GM10248 (cell line): ENCODE results near the gene DEPDC1B.
A peak's percentile ranks its signal among the peaks of the same experiment; 100 is the strongest.

Experiments
- CTCF ChIA-PET: fragments of 300-600 bp; sonication (Branson Sonifier 250); formaldehyde crosslinking; extraction: SDS; loops from one replicate; lab custom pipeline; 2021; ENCODE audit warnings: antibody characterized with exemption; lab: Yijun Ruan, JAX
- POLR2A ChIA-PET: fragments of 350-650 bp; sonication (Branson Sonifier 250); formaldehyde crosslinking; extraction: SDS; loops from one replicate; lab custom pipeline; 2020; ENCODE audit warnings: antibody characterized with exemption; lab: Yijun Ruan, JAX
- DNase-seq: peaks from one replicate; pipeline ENCODE4 v3.0.0; 2012; ENCODE audit errors: extremely low spot score
- TF ChIP-seq, protein P1 (sequence below): IDR thresholded peaks from 2 replicates; pipeline ENCODE4 v1.5.1; 2012; ENCODE audit warnings: mild to moderate bottlenecking, low read depth; ENCODE audit errors: extremely low read depth, missing control alignments, control extremely low read depth

Gene DEPDC1B

DNA sequence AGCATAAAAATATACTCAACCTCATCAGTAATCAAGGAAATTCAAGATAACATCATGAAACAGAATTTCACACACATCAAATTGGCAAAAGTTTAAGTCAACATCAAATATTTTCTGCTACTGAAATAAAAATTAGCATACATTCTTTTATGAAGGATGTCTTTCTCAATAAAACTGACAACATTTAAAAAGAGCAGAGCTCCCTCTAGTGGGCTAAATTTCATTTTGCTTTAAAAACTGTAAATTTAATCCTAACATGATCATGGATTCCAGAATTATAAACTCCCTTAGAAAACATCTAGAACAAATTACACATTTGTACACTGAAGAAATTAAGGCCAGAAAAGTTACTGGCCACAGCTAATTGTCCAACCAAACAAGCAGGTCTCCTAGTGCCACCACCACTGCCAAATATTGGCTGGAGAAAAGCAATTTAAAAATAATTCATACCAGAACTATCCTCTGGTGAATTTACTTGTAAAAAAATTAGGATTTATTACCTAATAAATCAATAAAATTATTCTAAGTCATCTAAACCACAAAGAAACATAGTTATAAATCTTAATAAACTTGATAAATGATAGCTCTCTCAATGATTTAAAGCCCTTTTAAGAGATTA, 31.2 kb downstream of the DEPDC1B start:
- CTCF ChIA-PET: interaction anchor here (0.8 to 3.7 kb wide), 29 partner anchors 10 to 873 kb away, joined by 3 to 57 read pairs (median 4); partner anchors contain the start of gene DEPDC1B
- peak; percentile 23 for DNase-seq
- POLR2A ChIA-PET: no interaction called here
- TF ChIP-seq, protein P1, sequence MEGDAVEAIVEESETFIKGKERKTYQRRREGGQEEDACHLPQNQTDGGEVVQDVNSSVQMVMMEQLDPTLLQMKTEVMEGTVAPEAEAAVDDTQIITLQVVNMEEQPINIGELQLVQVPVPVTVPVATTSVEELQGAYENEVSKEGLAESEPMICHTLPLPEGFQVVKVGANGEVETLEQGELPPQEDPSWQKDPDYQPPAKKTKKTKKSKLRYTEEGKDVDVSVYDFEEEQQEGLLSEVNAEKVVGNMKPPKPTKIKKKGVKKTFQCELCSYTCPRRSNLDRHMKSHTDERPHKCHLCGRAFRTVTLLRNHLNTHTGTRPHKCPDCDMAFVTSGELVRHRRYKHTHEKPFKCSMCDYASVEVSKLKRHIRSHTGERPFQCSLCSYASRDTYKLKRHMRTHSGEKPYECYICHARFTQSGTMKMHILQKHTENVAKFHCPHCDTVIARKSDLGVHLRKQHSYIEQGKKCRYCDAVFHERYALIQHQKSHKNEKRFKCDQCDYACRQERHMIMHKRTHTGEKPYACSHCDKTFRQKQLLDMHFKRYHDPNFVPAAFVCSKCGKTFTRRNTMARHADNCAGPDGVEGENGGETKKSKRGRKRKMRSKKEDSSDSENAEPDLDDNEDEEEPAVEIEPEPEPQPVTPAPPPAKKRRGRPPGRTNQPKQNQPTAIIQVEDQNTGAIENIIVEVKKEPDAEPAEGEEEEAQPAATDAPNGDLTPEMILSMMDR: peak; percentile 47

DNA sequence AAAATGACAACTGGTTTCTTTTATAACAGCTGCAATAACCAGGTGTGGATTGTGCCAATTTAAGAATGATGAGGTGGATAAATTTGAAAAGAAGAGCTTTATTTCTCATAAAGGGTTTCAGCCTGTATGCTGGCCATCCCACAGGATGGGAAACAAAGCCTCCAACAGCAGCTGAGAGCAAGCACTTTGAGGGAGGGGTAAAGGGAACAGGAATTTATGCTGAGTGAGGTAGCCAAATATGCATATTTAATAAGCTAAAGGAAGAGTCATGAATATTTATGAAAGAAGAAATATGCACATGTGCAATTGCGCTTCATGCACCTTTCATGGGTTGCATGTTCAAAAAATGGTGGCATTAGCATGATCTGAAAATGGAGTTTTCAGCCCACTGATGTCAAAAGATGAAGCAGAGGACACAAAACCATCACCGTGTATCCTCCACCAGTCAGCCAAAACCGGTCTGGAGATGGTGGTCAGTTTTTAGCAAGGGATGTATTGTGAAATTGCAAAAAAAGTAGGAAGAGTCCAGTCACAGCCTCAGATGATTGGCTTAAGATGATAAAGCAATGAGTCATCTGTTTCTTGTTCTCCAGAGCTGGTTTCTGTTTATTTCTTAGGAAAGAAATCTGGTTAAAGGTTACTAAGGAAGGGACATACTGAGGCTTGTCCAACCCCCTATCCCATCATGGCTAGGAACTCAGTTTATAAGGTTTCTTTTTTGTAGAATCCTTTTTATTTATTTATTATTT, 47.9 kb downstream of the DEPDC1B start:
- no peak for DNase-seq
- TF ChIP-seq, protein P1: no peak
- ChIA-PET POLR2A (no interaction called here), CTCF (interaction anchor here (1.4 to 4.0 kb wide), 2 partner anchors 54 to 840 kb away, joined by 4 to 41 read pairs; no protein-coding TSS in a partner anchor)

DNA sequence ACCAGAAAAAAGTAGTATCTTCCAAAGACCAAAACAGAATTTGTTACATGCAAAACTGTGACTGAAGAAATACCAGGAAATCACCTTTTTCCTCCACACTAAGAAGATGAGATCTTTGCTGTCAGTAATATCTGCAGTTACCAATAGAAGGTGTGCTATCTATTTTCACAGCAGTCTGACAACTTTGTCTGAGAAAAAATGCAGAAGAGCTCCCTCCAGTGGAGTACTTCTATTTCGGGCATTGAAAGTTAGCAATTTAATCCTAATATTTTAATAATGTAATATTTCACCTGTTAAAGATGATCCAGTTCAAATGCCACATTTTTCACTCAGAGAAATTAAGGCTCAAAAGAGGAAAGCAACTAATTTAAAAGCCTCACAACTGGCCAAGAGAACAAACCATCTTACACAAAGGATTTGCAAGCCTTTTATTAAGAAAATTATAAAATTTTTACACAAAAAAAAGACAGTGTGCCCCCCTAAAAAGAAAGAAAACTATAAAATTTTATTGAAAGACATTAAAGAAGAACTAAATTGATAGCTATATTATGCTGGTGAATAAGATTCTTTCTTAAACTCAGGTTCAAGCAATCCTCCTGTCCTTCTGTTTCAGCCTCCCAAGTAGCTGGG, 50.6 kb downstream of the DEPDC1B start:
- peak; percentile 41 for DNase-seq
- TF ChIP-seq, protein P1: peak; percentile 60
- ChIA-PET POLR2A (no interaction called here), CTCF (interaction anchor here (0.6 to 4.0 kb wide), 22 partner anchors 9 to 849 kb away, joined by 3 to 41 read pairs (median 3); no protein-coding TSS in a partner anchor)

DNA sequence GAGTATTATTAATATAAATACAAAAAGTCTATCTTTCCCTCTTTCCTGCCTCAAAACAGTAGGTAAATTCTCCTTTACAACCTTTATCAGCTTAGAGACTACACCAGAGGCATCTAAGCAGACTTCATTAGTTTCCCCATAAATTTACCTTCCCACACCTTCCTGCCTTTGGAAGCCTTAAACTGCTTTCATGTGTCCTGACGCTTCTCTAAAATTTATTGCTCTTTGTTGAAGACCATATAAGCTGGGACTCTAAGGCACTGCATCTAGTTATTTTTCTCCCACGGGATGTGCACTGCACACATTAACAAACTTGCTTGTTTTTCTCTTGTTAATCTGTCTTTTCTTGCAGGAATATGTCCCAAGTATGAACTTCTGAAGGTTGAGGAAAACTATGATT, 51.8 kb downstream of the DEPDC1B start:
- TF ChIP-seq, protein P1: no peak
- ChIA-PET CTCF (no interaction called here), POLR2A (no interaction called here)
- DNase-seq: no peak

DNA sequence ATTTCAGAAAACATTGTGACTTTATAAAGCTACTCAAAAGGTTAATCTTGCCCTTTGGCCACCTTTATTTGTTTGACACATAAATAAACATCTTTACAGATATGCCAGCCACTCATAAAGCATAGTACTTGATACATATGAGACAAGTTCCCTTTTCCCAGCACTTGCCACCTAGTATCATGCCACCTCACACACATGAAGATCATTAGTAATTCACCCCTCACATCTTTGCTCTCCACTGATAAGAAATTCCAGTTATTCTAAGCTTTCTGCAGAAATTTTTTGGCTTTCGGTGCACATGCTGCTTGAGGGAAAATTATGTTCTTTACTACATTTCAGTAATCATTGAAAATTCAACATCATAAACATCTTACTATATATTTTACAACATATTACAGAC, 59.1 kb downstream of the DEPDC1B start:
- no peak for DNase-seq
- CTCF ChIA-PET: interaction anchor here (1.7 to 2.3 kb wide), 2 partner anchors 9 to 831 kb away, joined by 6 to 11 read pairs; no protein-coding TSS in a partner anchor
- POLR2A ChIA-PET: no interaction called here
- TF ChIP-seq, protein P1: no peak

DNA sequence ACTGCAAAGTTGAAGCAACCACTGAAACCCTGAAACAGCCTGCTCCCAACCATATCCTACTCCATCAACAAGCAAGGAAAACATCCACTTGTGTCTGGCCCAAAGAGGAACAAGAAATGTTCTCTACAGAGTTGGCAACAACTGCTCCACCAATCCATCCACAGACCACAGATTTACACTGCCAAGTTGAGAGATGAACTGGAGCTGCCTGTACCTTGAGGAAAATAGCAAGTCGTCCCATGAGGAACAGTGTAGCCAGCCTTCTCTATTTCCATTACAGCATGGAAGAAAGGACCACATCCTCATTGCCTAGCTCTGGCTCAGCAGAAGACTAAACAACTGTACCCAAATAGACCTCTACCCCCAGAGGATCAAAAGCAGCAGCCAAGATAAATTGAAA, 60.4 kb downstream of the DEPDC1B start:
- ChIA-PET CTCF (interaction anchor here (1.2 to 2.3 kb wide), 2 partner anchors 10 to 827 kb away, joined by 4 to 11 read pairs; no protein-coding TSS in a partner anchor), POLR2A (no interaction called here)
- no peak for DNase-seq
- TF ChIP-seq, protein P1: no peak
